NT2/D1 (cell line): ENCODE data around the gene DDX21.
"Not testable (repeated sequence)": the region's sequence is repeated elsewhere in the genome, so short reads cannot be mapped to it uniquely, and the experiment has no call there.

Experiments used
- SUZ12 ChIP-seq: IDR thresholded peaks from 2 replicates; pipeline ENCODE4 v1.6.1; 2011; ENCODE audit not compliant: insufficient read length, insufficient read depth; ENCODE audit errors: extremely low read depth
- YY1 ChIP-seq: IDR thresholded peaks from 2 replicates; pipeline ENCODE4 v1.6.1; 2011; ENCODE audit not compliant: insufficient read length, insufficient read depth
- ZNF274 ChIP-seq: IDR thresholded peaks from 2 replicates; pipeline ENCODE4 v1.6.1; 2011; ENCODE audit warnings: mild to moderate bottlenecking, low read depth, low read length

GRCh38 chr10:68932860-68933259 is 23.1 kb upstream of the DDX21 start:
- TF ChIP-seq YY1, ZNF274, SUZ12: not testable (repeated sequence)
